Inflammatory macrophage treated with lipopolysaccharide for 4 hours (primary cell): ENCODE data around the gene ZFYVE28.

ENCODE experiments used
- DNase-seq: peaks from one replicate; pipeline ENCODE4 v3.0.0-alpha.2; 2020

Gene ZFYVE28

GRCh38 chr4:2407991-2408342 is 10.5 kb downstream of the ZFYVE28 start:
- no peak for DNase-seq

- DNase-seq: no peak
Measured at GRCh38 chr4:2406920-2407319, 11.5 kb downstream of the ZFYVE28 start.

- DNase-seq: no peak
Measured at GRCh38 chr4:2406406-2406805, 12.0 kb downstream of the ZFYVE28 start.

- no peak for DNase-seq
Measured at GRCh38 chr4:2402941-2403340, 15.5 kb downstream of the ZFYVE28 start.

- DNase-seq: peak; percentile 49
Measured at GRCh38 chr4:2402048-2402842, 16.2 kb downstream of the ZFYVE28 start.

GRCh38 chr4:2401610-2401983 is 16.8 kb downstream of the ZFYVE28 start:
- DNase-seq: no peak

GRCh38 chr4:2400841-2401609 is 17.4 kb downstream of the ZFYVE28 start:
- no peak for DNase-seq

GRCh38 chr4:2399631-2400190 is 18.7 kb downstream of the ZFYVE28 start:
- DNase-seq: no peak

- DNase-seq: no peak
Measured at GRCh38 chr4:2399216-2399615, 19.2 kb downstream of the ZFYVE28 start.

GRCh38 chr4:2397596-2398379 is 20.7 kb downstream of the ZFYVE28 start:
- DNase-seq: no peak

- DNase-seq: no peak
Measured at GRCh38 chr4:2396781-2397368, 21.6 kb downstream of the ZFYVE28 start.

- DNase-seq: no peak
Measured at GRCh38 chr4:2395584-2395983, 22.9 kb downstream of the ZFYVE28 start.

- no peak for DNase-seq
Measured at GRCh38 chr4:2395038-2395437, 23.4 kb downstream of the ZFYVE28 start.

- no peak for DNase-seq
Measured at GRCh38 chr4:2394528-2394927, 23.9 kb downstream of the ZFYVE28 start.

- no peak for DNase-seq
Measured at GRCh38 chr4:2393353-2394270, 24.8 kb downstream of the ZFYVE28 start.

GRCh38 chr4:2390784-2391421 is 27.5 kb downstream of the ZFYVE28 start:
- DNase-seq: no peak

GRCh38 chr4:2390146-2390545 is 28.3 kb downstream of the ZFYVE28 start:
- DNase-seq: peak; percentile 54

- no peak for DNase-seq
Measured at GRCh38 chr4:2389691-2390090, 28.8 kb downstream of the ZFYVE28 start.

- no peak for DNase-seq
Measured at GRCh38 chr4:2388429-2389182, 29.8 kb downstream of the ZFYVE28 start.

GRCh38 chr4:2387829-2388228 is 30.6 kb downstream of the ZFYVE28 start:
- no peak for DNase-seq
